Stimulated activated CD8-positive, alpha-beta memory T cell treated with anti-CD3 and anti-CD28 coated beads, Interleukin-15, amount 100 ng/mL, for 4 hours (primary cell): ENCODE results near the gene DTL.

Experiments
- DNase-seq, 2 donors: peaks; one replicate each; pipeline ENCODE4 v3.0.0-alpha.2; 2020; ENCODE audit warnings: low read depth in 2 of 2

The DTL gene

DNA sequence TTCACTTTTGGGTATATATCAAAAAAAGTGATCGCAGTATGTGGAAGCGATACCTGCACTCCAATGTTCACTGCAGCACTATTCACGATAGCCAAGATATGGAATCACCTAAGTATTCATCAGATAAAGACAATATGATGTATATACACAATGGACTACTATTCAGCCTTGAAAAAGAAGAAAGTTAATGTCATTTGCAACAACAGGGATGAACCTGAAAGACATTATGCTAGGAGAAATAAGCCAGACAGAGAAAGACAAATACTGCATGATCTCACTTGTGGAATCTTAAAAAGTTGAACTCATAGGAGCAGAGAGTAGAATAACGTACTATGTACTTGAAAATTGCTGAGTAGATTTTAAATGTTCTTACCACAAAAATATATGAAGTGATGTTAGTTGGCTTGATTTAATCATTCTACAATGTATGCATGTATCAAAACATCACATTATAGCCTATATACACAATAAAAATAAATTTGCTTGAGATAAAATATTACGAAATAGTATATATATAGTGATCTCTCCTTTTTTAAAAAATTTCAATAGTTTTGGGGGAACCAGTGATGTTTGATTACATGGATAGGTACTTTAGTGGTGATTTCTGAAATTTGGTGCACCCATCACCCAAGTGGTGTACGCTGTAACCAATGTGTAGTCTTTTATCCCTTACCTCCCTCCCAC is 56.0 kb downstream of the DTL start:
- DNase-seq: no peak

DNA sequence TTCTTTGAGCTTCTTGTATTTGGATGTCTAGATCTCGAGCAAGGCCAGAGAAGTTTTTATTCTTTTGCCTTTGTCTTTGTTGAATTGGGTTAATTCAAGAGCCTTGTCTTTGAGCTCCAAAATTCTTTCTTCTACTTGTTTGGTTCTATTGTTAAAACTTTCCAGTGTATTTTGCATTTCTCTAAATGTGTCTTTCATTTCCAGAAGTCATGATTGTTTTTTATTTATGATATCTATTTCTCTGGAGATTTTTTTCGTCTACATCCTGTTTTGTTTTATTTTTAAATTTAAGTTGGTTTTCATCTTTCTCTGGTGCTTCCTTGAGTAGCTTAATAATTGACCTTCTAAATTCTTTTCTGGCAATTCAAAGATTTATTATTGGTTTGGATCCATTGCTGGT is 61.8 kb downstream of the DTL start:
- DNase-seq: no peak

DNA sequence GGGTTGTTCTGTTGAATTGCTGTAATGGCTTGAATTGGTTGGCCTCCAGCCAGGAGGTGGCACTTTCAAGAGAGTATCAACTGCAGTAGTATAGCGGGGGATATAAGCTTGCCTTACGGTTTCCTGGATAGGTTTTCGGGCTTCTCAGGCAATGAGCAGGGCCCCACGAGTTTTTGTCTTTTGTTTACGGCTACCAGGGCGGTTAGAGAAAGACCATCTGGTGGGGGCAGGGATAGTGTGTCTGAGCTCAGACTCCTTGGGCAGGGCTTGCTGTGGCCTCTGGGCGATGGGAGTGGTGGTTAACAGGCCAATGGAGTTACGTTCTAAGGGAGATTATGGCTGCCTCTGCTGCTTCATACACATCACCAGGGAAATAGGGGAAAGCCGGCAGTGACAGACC is 62.8 kb downstream of the DTL start:
- DNase-seq: no peak

DNA sequence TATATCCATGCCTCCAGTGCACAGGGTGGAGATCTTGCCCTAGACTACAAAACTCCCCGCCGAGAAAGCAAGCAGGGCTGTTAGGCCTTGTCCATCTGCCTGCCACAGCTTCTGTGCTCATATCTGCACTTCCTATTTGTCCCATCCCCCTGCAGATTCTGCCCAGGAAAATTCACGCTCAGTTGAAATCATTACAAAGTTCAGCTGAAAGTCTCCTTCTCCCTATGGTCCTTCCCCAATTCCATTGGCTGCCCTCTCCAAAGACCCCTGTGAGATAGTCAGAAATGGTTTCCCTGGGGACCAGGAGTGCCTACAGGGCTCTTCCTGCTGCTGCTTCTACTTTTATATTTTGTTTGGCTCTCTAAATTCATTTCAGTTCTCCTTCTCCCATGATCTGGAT is 63.2 kb downstream of the DTL start:
- DNase-seq: no peak

DNA sequence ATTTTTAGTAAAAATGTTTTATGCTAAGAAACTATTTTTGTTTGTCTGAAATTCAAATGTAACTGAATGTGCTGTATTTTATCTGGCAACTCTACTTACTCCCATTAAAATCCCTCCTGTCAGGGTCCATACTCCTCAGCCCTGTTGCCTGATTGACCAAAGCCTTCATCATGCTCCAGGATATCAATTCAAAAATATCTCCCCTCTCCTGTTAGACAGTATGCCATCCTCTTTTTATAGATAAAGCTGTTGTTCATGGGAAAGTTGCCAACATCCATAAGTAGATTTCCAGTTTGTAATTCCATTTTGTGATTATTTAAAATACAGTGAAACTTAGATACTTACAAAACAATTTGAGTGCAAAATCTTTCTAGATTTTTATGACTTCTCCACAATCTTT is 65.7 kb downstream of the DTL start:
- DNase-seq: no peak

DNA sequence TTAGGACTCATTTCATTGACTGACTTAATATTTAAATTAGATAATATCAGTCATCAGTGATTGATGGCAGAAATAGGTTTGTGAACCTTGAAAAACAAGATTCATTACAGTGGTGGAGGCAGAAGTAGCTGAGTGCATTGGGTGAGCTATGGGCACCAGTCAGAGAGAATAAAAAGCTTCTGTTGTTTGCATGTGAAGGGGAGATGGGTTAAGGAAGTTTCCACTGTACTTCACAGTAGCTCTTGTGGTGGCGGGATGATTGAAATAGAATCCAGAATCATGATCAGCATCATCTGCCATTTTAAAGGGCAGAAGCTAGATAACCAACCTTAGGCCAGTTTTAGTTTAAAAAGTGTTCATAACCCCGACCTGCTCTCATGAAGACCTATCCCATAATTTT is 66.2 kb downstream of the DTL start:
- DNase-seq: no peak

DNA sequence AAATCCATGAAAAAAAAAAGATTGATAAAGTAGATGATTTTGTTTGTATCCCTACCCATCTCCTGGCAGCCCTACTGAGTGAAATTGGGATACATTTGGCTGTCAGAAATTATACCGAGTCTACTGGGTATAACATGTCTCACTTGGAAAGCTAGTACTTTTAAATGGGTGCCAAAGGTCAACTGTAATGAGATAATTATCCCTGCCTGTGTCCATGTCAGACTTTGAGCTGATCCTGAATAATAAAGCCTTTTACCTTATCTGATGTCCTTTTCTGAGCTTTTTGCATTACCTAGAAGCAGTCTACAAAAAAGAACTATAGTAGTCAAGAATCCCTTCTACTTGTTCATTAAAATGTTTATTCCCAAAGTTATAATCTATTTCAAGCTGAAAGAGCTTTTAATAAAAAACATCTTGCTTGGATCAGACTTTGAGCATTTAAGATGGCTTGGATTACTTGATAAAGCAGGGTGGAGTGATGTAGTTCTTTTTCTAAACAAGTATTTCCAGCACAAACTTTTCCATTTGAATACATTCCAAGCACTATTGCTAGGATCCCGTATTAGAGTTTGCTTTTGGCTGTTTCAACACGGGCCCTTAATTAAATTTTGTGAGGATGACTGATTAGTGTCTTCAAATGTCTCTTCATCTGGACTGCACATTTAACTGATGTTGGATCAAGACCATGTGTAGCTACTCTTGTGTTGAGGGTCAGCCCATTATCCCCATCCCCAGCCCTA is 69.2 kb downstream of the DTL start:
- DNase-seq: no peak

DNA sequence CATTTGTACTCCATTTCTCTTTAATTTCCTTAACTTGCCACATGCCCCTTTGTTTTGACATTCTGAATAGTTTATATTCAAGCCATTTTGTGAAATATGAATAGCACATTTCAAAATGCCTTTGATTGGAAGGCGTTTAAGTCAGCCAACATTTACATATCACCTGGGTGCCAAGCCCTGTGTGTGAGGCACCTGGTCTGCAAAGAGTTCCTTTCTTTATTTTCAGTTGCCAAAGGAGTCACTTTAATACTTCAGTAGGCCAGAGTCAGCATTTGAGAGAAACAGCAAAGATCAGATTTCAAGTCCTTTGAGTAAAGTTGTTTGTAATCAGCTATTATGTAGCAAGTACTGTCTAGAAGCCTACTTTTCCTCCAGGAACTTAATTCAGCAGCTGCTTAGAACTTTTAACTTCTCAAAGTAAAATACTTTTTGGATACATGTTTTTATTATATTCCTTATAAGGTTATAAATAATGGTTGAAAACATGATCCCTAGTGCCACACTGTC is 70.8 kb downstream of the DTL start:
- DNase-seq: no peak

DNA sequence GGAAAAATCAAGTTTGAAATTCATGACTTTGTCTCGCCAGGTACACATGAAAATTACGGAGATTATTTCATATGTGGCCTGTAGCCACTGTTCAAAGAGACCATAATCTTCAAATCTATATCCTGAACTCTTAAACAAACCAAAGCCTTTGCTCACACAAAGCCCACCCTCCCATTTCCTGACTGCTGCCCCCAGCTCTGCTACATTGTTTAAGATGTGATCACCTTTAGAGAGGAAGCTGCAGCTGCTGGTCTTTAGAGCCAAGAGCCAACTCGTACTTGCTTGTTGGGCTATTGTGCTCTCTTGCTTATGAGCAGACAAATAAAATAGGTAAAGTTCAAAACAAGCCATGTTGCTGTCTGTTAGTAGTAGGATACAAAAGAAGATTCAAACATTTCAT is 71.9 kb downstream of the DTL start:
- no peak for DNase-seq

DNA sequence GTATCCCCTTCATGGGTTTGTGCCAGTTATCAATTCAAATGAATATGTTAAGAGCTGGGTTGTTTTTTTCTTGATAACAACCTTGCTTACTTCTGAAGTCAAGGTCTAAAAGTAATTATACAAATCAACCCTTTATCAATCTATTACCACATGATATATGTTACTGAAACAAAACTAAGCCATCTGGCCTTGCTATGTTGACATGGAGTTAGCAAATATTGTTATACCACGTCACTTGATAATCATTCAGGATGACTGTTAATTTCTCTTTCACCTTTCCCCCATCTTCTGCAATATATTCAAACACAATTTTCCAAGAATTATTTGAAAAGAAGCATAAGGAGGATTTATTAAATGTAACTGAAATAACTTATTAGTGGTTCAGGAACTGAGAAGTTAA is 72.6 kb downstream of the DTL start:
- no peak for DNase-seq

DNA sequence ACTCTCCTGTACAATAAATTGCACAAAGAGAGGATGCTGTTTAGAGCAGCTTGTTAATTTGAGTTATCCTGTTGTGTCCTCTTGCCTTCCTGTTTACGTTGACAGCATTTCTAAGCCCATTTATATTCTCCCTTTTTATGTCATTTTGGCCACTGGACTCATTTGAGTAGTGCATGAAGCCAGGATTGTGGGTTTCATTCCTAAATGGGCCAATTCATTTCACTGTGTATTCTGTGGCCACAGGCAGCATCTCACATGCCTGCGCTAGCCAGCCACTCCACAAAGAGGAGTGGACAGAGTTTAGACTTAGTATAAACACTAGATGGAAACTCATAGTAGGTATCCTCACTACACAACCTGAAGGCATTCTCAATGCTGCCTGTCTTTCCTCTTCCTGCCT is 73.4 kb downstream of the DTL start:
- DNase-seq: no peak

DNA sequence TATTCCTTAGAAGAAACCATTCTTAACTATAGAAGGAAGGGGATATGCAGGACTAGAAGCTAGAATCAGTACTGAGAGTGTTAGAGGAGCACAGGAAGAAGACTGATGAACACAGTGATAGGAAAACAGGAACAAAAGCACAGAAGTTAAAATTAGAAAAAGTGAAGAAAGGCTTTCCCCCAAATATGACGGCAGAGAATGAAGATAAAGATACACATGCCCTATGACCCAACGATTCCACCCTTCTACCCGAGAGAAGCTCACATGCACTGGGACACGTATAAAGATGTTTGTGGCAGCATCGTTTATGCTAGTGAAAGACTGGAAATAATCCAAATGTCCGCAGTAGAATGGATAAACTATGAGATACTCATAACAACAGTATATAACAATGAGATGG is 74.2 kb downstream of the DTL start:
- DNase-seq: no peak

DNA sequence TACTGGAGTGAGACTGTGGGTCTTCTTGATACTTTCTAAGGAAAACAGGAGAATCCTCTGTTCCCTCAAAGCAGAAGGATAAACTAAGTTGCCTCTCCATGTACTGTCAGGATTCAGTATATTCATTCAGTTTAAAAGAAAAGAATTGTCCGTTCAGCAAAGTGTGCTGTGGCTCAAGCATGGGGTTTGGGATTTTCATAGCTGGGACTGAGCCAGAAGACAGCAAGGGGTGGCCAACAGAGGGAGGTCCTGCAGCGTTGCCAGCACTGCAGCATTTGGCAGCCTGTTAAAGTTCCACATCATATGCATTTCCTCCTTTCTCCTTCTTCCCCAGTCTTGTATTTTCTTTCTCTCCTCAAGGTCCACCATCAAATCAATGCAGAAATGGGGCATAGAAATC is 75.1 kb downstream of the DTL start:
- DNase-seq: no peak

DNA sequence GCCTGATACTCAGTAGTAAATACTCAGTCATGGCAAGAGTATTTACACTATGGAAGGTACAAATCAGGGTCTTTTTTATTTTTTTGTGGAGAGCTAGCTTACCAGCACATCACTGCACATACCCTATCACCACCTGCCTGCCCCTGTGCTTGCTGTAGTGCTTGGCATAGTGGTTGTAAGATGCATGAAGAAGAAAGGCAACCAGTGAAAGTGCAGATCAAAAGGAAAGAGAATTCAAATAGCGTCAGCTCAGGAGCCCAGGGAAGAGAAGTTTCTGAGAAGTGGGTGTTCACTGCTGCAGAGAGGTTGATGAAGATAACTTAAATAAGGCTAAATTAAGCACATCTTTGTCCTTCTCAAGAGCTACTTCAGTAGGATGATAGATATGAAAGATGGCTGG is 76.0 kb downstream of the DTL start:
- no peak for DNase-seq

DNA sequence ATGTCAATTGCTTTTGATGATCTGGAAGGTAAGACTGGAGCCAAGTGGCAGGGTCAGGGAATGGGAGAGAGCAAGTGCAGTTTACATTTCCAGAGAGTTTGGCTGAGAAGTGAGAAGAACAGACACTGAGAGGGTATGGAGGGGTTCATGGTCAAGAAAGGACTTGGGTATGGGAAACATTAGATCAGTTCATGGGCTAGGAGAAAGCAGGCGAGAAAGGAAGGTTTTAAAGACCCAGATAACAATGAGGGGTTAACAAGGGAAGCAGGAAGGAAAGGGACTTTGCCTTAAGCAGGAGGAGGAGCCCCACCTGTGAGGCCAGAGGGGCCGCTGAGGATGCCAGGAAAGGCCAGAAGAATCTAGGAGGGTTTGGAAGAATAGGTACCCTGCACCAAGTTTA is 78.2 kb downstream of the DTL start:
- DNase-seq: no peak

DNA sequence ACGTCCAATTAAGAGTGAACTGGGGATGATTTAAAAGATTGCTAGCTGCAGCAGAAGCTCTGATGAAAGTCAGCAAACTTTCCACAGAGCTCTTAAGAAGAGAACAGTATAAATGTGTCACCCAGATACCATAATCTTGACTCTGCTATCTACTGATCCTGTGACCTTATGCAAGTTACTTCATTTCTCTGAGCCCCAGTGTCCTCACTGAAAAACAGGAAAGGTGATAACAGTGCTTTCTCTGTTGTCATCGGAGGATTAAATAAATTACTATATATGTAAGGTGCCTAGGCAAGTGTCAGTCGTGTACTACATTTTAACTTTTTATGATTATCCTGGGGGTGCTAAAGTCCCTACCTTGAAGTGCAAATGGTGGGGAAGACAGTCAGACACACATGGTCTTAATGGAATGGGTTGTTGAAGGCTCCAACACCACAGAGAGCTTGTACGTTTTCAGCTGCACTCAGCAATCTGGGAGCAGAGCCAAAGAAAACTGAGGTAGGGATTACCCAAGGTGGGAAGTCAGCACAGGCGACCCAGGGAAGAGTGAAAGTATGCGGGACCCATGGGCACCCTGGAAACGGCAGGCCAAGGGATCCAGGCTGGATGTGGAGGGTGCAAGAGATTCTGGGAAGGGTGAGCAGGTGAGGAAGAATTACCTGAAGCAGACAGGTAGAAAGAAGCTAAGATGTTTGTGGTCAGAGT is 82.8 kb downstream of the DTL start:
- DNase-seq: no peak

DNA sequence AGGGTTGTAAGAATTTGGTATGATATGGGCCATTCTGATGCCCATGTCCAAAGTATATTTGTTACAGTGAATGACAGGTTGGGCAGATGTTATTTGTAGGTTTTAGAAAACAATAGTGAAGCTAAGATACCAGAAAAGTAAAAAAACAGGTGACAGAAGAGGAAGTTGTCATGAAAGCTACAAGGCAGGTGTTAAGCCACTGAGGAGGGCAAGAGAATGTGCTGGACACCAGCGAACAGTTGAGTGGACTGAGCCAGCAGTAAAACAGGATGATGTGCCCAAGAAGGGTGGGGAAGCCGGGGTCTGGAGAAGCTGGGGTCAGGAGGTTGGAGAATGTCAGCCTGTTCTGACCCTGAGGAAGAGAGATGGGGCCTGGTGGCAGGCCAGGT is 83.3 kb downstream of the DTL start:
- DNase-seq: no peak

DNA sequence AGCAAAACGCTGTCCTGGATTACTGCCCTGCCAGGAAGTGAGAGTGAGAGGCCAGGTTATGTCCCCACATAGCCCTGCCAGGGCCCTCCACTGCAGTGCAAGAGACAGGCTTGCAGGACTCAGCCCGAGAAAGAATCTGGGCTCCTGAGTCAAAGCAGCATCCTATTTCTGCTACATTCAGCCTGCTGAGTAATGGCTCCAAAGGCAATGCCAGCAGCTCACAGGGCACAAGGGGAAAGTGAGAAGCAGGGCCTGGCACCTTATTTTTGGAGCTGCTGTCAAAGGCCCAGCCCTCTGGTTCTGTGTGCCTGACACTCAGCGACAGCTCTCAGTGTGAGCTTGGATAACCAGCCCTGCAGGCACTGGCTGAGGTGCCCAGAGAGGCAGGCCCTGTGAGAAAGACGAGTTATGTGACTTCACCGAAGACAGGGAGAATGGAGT is 83.9 kb downstream of the DTL start:
- DNase-seq: no peak

DNA sequence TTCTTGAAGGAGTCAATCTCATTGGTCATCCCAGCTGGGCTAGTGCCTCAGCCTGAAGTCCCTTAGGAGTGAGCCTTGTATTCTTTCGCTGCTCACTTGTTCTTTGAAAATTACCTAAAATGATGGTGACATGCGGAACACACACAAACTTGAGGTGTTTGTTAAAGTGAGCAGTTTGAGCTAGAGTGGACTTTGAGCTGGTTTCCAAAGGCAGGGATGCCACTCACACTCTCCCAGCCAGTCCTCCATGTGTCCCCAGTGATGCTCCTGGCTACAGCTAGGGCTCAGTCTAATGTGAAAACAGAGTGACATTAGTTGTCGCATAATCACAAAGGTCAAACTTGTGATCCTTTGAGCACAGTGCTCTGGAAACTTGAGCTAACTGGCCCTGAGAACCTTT is 84.3 kb downstream of the DTL start:
- no peak for DNase-seq

DNA sequence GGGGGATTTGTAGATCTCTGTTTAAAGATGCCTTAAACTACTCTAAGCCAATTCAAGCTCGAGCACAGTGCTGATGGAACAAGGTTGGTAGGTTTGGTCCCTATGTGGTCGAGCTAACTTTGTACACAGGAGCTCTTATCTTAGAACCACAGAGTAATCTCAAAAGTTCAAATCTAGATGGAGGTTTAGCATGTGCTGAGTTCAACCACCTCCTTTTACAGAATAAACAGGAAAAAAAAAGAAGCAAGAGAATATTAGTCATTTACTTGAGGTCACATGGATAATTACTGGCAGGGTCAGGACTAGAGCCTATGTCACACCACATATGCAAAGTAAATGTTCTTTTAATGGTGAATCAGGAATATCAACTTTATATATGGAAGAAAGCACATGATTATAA is 86.2 kb downstream of the DTL start:
- DNase-seq: no peak

DNA sequence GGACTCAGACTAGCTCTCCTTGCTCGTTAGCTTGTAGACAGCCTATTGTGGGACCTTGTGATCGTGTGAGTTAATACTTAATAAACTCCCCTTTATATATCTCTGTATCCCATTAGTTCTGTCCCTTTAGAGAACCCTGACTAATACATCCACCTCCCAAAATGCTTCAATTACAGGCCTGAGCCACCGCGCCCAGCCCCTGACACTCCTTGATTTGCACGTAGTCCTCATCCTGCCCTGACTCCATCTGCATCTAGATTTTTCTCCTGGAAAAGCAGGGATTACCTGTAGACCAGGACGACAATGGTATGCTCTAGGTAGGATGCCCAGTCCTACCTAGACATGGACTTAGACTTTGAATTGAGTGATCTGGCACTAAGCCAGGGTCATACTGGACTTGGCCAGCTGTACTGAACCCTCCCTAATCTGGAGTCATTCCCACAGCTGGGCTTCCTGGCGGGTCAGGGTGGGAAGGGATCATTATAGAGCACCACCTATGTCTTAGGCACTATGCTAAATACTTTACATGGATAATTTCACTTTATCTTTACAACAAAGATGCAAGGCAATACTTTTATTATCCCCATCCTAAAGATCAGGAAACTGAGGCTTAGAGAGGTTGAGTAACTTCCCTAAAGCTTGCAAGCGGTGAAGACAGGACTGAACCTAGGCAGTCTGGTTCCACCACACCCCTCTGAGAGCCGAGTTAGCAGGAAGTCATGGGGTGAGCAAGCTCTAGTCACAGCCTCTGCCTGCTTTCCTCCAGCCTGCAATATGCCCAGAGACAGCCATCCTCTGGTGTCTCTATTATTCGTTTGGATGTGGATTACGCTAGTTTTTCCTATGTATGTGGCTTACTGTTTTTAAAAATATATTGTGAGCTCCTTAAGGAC is 89.4 kb downstream of the DTL start:
- DNase-seq: no peak

DNA sequence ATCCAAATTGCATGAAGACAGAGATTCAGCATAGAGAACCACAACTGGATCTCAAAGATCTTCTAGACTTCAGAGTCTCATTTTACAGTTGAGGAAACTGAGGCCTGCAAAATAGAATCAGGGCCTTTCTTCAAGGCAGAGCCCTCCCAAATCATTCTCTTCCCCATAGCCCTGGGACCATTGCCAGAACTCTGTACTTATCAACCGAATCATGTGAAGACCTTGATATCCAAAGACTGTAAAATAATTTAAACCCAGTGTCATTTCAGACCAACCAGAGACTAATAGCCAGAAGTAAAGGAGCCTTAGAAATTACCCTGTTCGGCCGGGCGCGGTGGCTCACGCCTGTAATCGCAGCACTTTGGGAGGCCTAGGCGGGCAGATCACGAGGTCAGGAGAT is 90.1 kb downstream of the DTL start:
- no peak for DNase-seq
